GM19023 (cell line): ENCODE data around the gene ARL14.

Experiments used
- ATAC-seq: cut with Tn5 transposase; IDR thresholded peaks from one replicate; pipeline ENCODE4 v1.9.1; 2021; ENCODE audit warnings: mild to moderate bottlenecking, moderate library complexity; ENCODE audit not compliant: unreplicated experiment

Gene ARL14

GRCh38 chr3:160676547-160677303, at the start of gene ARL14:
Gene ARL14 (plus strand): TSS chr3:160677160. CDS start chr3:160677347, 187 bp downstream.
- no peak for ATAC-seq

GRCh38 chr3:160629491-160629890, 47.5 kb upstream of the ARL14 start:
- ATAC-seq = no peak

- no peak for ATAC-seq
Observed at GRCh38 chr3:160633361-160634083, 43.4 kb upstream of the ARL14 start.

GRCh38 chr3:160635213-160635612, 41.7 kb upstream of the ARL14 start:
- no peak for ATAC-seq

GRCh38 chr3:160637086-160637485, 39.9 kb upstream of the ARL14 start:
- ATAC-seq = no peak

- ATAC-seq = no peak
Observed at GRCh38 chr3:160638184-160638583, 38.8 kb upstream of the ARL14 start.

- no peak for ATAC-seq
Observed at GRCh38 chr3:160641665-160642309, 35.2 kb upstream of the ARL14 start.

GRCh38 chr3:160643994-160644393, 33.0 kb upstream of the ARL14 start:
- no peak for ATAC-seq

GRCh38 chr3:160644491-160644890, 32.5 kb upstream of the ARL14 start:
- no peak for ATAC-seq

GRCh38 chr3:160648701-160649100, 28.3 kb upstream of the ARL14 start:
- ATAC-seq = no peak

- ATAC-seq = no peak
Observed at GRCh38 chr3:160649596-160649995, 27.4 kb upstream of the ARL14 start.

GRCh38 chr3:160653512-160653911, 23.4 kb upstream of the ARL14 start:
- ATAC-seq = no peak

GRCh38 chr3:160660902-160661301, 16.1 kb upstream of the ARL14 start:
- no peak for ATAC-seq

- ATAC-seq = no peak
Observed at GRCh38 chr3:160661660-160662059, 15.3 kb upstream of the ARL14 start.

GRCh38 chr3:160665231-160665630, 11.7 kb upstream of the ARL14 start:
- ATAC-seq = peak; percentile 47

- peak; percentile 76 for ATAC-seq
Observed at GRCh38 chr3:160665784-160666526, 11.0 kb upstream of the ARL14 start.

GRCh38 chr3:160667452-160667851, 9.5 kb upstream of the ARL14 start:
- ATAC-seq = no peak

GRCh38 chr3:160668454-160668853, 8.5 kb upstream of the ARL14 start:
- ATAC-seq = no peak

GRCh38 chr3:160671231-160671630, 5.7 kb upstream of the ARL14 start:
- ATAC-seq = peak; percentile 96

GRCh38 chr3:160671995-160672394, 5.0 kb upstream of the ARL14 start:
- ATAC-seq = no peak

GRCh38 chr3:160673188-160673587, 3.8 kb upstream of the ARL14 start:
- no peak for ATAC-seq
